EL (cell line): ENCODE data around the gene SLX4.
A peak's percentile ranks its signal among the peaks of the same experiment; 100 is the strongest.

Experiments
- DNase-seq: peaks from one replicate; pipeline ENCODE4 v3.0.0-alpha.2; 2016

The SLX4 gene

DNA sequence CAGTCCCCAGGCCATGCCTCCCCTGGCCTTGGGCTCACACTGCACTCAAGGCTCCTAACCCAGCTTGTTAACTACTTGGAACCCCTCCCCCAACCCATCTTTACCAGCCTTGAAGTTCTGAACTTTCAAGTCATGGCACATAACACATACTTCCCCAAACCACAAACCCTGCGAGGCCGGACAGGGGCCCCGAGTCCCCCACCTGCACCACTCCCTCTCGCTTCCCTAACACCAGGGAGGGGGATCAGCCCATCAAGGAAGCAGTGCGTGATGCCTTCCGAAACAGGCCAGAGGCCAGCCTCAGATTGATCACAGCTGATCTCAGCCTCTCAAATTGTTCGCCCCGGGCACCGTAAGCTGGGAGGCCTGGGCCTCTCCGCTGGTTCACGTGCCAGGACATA is 31.2 kb downstream of the SLX4 start:
- DNase-seq: no peak

DNA sequence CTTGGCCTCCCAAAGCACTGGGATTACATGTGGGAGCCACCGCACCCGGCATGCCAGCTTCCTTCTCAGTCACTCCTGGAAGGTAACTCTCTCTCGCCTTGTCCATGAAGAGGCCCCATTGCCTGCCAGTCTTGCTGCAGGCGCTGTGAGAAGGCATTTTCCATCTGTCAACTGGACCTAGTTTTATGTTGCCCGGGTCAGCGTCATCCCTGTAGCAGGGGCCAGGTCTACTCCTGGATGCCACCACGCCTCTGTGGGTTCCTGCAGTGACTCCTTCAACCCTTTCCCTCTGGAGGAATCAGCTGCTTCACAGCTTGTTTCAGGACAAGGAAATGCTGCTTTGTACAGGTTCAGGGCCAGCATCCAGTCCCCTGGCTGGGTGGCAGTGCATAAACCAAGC is 31.6 kb downstream of the SLX4 start:
- DNase-seq: no peak

DNA sequence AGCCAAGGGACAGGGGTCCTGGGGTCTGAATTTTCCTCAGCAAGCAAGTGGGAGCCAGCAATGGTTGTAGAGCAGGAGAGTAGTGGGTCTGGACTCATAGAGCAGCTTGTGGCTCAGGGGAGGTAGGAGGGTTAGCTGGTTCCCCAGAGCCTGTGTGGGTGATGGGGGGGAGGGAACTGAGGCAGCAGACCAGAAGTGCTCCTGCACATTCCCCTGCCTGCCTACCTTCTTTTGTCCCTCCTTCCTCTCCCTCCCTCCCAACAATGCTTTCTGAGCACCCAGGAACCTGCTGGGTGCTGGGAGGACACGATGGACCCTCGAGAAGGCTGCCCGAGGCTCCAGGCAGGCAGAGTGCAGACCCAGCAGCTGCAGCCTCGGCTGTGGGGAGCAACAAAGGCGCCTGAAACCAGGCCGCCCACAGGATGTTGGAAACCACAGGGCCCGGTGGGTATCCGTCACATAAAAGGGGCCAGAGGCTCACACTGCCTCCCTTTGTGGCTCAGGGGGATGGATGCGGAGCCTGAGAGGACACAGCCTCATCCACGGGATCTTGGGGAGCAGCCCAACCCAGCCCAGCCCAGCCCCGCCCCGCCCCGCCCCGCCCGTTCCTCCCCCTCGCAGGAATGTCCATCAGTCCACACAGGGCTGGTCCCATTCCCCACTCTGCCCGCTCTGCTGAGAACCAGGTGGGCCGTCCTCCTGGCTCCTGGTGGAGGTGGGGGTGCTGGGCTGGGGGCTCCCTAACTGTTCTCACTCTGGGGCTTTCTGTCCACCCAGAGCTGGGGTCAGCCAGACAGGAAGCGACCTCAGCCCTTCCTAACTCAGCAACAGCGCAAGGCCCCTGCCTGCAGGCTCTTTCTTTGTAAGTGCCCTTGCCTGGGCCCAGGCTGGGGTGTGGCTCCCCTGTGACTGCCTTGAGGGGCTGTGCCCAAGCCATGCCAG is 32.5 kb downstream of the SLX4 start:
- DNase-seq: peak; percentile 16

- DNase-seq: no peak
Observed at GRCh38 chr16:3578121-3578520, 33.3 kb downstream of the SLX4 start.

DNA sequence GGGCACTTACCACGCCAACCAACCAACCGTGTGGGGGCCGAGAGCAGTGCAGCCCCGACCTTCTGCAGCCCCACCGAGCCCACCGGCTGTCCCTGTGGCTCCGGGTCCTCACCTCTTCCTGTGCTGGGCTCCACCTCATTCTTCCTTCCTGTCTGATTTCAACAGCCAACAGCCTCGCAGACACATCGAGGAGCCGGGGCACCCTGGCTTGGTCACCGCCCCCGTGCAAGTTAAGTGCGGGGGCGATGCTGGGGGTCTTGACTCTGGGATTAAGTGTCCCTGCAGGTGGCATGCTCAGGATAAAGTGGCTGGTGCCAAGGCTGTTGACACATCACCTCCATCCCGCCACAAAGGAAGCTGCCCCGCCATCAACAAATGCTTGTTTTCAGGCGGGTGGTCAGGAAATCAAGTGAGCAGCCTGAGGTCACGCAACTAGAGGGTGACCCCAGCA is 34.1 kb downstream of the SLX4 start, which contains the start of gene NLRC3:
TSS of gene NLRC3 (minus strand) at position 102 of the 451 bp plus-strand sequence. CDS start 12,367 bp downstream, outside the sequence.
- no peak for DNase-seq

- no peak for DNase-seq
Observed at GRCh38 chr16:3576211-3576610, 35.2 kb downstream of the SLX4 start.

GRCh38 chr16:3575491-3575890 is 35.9 kb downstream of the SLX4 start:
- DNase-seq: no peak

DNA sequence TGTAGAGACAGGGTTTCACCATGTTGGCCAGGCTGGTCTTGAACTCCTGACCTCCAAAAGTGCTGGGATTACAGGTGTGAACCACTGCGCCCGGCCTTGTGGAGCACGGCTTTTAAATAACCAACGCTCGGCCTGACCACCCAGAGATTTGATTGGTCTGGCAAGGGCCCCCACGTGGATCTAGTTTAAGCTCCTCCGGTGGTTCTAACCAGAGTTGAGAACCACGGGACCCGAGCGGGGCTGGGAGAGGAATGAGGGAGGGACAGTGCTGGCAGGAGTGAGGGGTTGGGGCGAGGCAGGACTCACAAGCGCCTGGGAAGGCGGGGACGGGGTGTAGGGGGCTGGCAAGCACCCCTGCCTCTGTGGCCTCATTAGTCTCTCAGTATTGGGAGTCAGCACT is 37.2 kb downstream of the SLX4 start:
- no peak for DNase-seq

- no peak for DNase-seq
Observed at GRCh38 chr16:3573146-3573815, 38.1 kb downstream of the SLX4 start.

DNA sequence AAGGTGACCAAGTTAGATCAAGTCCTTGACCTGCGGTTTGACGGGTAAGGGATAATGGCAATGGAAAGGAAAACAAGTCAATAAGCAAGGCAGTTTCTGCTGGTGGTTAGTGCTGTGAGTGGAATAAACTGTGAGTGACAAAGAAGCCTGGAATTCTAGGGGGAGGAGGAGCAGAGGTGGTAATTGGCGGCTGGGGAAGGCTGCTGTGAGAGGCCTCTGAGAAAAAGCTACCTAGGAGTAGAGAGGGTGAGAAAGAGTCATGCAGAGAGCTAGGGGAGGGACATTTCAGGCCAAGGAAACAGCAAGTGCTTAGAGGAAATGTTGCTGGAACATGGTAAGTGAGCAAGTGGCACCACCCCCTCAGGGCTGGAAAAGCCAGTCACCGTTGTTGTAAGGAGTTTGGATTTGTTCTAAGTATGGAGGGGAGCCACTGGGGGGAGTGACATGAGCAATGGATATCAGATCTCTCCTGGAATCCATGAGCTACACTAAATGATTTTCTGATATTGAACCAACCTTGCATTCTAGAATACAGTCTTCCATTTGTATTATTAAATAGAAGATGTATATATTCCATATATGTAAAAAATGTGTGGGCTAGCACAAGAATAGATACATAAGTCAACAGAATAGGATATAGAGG is 40.9 kb downstream of the SLX4 start:
- DNase-seq: no peak

DNA sequence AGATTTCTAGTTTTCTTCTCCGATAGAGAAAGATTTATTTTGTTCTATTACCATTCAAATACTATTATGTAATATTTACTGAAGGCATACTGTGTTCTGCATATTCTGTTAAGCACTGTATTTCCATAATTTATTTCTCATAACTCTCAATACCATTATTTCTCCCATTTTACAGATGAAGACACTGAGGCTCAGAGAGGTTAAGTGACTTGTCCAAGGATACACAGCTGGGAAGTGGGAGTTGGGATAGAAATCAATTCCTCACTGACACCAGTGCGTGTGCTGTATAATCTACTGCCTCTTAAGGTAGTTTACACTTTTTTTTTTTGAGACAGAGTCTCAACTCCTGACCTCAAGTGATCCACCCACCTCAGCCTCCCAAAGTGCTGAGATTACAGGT is 41.6 kb downstream of the SLX4 start:
- no peak for DNase-seq

- no peak for DNase-seq
Observed at GRCh38 chr16:3566990-3567389, 44.4 kb downstream of the SLX4 start.

DNA sequence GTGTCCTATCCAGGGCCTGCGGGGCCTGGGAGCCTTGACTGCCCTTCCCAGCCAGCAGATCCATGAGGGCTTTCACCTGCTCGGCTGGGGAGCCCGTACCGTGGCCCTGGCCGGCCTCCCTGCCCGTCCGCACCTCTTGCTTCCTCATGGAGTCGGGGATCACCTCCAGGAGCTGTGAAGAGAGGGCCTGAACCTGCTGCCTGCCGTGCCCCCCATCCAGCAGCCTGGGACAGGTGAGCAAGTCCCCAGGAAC is 46.6 kb downstream of the SLX4 start:
- DNase-seq: no peak

- no peak for DNase-seq
Observed at GRCh38 chr16:3564130-3564888, 47.1 kb downstream of the SLX4 start.

DNA sequence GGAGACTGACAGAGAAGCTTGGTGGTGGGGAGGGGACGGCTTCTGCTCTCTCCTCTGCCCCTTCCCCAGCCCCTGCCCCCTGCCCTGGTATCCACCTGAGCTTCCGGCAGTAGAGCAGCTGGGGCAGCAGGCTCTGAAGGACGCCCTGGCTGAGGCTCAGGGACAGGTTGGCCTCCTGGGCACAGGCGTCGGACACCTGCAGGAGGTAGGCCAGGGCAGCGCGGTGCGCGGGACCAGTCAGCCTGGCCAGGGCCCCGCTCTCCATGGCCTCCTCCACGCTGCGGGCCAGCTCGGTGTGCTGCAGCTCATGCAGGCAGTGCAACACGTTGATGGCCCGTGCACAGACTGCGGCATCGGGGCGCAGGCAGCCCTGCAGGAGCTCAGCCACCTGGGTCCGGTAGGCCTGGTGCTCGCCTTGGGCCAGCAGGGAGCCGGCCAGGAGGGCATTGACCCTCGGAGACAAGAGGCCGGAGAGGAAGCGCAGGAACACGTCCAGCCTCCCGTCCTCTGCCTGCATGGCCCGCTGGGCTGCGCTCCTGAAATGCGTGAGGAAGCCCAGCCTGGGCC is 48.4 kb downstream of the SLX4 start:
- no peak for DNase-seq

- no peak for DNase-seq
Observed at GRCh38 chr16:3561626-3562025, 49.8 kb downstream of the SLX4 start.

- DNase-seq: no peak
Observed at GRCh38 chr16:3554351-3554928, 57.0 kb downstream of the SLX4 start.

DNA sequence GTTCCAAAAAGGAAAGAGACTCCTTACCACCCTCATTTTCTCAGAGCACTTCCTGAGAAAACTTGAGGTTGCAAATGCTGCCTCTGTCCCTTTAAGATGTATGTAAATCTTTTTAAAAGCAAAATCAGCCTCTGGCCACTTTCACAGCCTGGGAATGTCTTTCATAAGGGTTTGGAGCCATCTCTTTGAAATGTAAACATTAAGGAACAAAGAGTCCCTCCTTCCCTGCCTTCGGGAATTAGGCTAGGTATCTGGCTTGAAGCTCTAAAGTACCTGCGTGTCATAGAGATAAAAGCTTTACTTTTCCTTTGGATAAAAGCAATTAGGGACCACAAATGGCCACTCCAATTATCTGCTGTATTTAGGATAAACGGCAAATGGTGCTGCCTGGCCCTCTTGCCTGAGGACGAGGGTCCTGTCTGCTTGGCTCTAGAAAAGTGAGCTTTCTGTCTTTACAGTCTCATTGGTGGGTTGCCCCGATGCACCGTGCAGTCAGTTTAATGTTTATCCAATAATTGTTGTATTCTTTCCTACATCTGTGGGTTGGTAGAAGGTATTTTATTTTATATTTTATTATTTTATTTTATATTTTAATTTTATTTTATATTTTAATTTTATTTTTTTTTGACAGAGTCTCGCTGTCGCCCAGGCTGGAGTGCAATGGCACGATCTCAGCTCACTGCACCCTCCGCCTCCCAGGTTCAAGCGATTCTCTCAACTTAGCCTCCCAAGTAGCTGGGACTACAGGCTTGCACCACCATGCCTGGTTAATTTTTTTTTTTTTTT is 58.1 kb downstream of the SLX4 start:
- DNase-seq: no peak

- DNase-seq: no peak
Observed at GRCh38 chr16:3550851-3551847, 60.3 kb downstream of the SLX4 start.

- no peak for DNase-seq
Observed at GRCh38 chr16:3549906-3550305, 61.5 kb downstream of the SLX4 start.
